Stimulated activated CD8-positive, alpha-beta memory T cell treated with anti-CD3 and anti-CD28 coated beads, Interleukin-4, amount 100 ng/mL, for 4 hours (primary cell): ENCODE results near the gene HOXA9.

Source experiments
- DNase-seq, 2 donors: peaks; one replicate each; pipeline ENCODE4 v3.0.0-alpha.2; 2020; ENCODE audit warnings: low read depth in 2 of 2, low spot score in 1 of 2

Gene HOXA9

GRCh38 chr7:27115221-27116026, 49.9 kb downstream of the HOXA9 start:
- DNase-seq = no peak

GRCh38 chr7:27114881-27115220, 50.5 kb downstream of the HOXA9 start:
- no peak for DNase-seq

- no peak for DNase-seq
These were observed 51.2 kb downstream of the HOXA9 start for GRCh38 chr7:27113991-27114769.

- DNase-seq = no peak
These were observed 52.1 kb downstream of the HOXA9 start for GRCh38 chr7:27112955-27113949.
